GM12872 (cell line): ENCODE data around the gene SLC25A10.

ENCODE experiments used
- TF ChIP-seq, protein P1 (sequence below): IDR thresholded peaks from 3 replicates; pipeline ENCODE4 v1.5.1; 2011; ENCODE audit warnings: low read depth, mild to moderate bottlenecking, low read length, moderate library complexity; ENCODE audit not compliant: insufficient read depth

SLC25A10 gene

DNA sequence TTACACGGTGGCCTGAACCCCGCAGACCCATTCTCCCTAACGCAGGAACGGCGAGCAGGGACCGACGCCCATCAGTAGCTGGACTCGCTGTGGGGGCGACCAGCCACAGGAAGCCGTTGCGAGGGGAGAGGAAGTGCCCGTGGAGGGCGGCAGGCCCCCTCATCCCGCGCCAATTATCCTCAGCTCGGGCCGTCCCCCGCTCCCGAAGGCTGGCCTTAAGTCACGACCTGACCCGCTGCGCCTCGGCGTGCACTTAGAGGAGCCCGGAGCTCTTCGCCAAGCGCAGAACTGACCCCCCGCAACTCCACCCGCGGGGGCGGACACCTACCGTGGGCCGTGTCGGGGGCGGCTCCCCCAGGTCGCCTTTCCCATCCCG, 28.9 kb upstream of the SLC25A10 start:
- TF ChIP-seq, protein P1, sequence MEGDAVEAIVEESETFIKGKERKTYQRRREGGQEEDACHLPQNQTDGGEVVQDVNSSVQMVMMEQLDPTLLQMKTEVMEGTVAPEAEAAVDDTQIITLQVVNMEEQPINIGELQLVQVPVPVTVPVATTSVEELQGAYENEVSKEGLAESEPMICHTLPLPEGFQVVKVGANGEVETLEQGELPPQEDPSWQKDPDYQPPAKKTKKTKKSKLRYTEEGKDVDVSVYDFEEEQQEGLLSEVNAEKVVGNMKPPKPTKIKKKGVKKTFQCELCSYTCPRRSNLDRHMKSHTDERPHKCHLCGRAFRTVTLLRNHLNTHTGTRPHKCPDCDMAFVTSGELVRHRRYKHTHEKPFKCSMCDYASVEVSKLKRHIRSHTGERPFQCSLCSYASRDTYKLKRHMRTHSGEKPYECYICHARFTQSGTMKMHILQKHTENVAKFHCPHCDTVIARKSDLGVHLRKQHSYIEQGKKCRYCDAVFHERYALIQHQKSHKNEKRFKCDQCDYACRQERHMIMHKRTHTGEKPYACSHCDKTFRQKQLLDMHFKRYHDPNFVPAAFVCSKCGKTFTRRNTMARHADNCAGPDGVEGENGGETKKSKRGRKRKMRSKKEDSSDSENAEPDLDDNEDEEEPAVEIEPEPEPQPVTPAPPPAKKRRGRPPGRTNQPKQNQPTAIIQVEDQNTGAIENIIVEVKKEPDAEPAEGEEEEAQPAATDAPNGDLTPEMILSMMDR = no peak

- TF ChIP-seq, protein P1 = no peak
These were observed 28.3 kb upstream of the SLC25A10 start, which contains the start of the genes ARL16 and HGS for GRCh38 chr17:81683584-81684441. Gene ARL16 (minus strand): TSS chr17:81683797. CDS start chr17:81683753, 44 bp downstream. Gene HGS (plus strand): TSS chr17:81684011. CDS start chr17:81684067, 56 bp downstream.

DNA sequence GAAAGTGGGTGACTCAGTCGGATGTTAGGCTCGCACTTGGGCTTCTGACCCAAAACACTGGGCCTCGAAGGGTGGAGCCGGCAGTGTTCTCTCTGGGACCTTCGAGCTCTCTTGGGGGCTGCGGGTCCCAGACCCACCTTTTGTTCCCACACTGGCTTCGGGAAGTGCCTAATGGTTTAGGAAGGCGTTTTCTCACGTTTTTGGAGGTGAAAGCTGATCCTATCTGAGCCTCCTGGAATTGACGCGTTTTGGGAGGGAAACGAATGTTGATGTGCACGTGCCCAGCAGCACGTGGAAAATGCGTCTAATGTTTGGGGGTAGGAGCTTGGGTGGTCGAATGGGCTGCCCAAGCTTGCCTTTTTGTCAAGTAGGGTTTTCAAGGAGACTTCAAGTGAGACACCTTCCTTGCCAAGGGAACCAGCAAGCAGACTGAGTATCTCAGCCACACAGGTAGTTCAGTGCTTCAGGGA, 27.6 kb upstream of the SLC25A10 start:
- TF ChIP-seq, protein P1 = no peak

GRCh38 chr17:81685108-81685507, 27.0 kb upstream of the SLC25A10 start:
- TF ChIP-seq, protein P1 = no peak

- TF ChIP-seq, protein P1 = no peak
These were observed 25.5 kb upstream of the SLC25A10 start for GRCh38 chr17:81686614-81687013.

- TF ChIP-seq, protein P1 = no peak
These were observed 24.1 kb upstream of the SLC25A10 start for GRCh38 chr17:81687770-81688541.

- TF ChIP-seq, protein P1 = no peak
These were observed 23.5 kb upstream of the SLC25A10 start for GRCh38 chr17:81688616-81689015.
